HG03097 (cell line): ENCODE measurements around the gene RBBP8.

Experiments used
- ATAC-seq: cut with Tn5 transposase; IDR thresholded peaks from one replicate; pipeline ENCODE4 v1.9.1; 2021; ENCODE audit not compliant: unreplicated experiment, low FRiP score

The RBBP8 gene

GRCh38 chr18:23057096-23057495, 124.0 kb downstream of the RBBP8 start:
- no peak for ATAC-seq

GRCh38 chr18:23058746-23059415, 125.8 kb downstream of the RBBP8 start:
- ATAC-seq: no peak

GRCh38 chr18:23059541-23060465, 126.7 kb downstream of the RBBP8 start:
- ATAC-seq: no peak

GRCh38 chr18:23062011-23062410, 128.9 kb downstream of the RBBP8 start:
- no peak for ATAC-seq

GRCh38 chr18:23063502-23063901, 130.4 kb downstream of the RBBP8 start:
- ATAC-seq: no peak

GRCh38 chr18:23065234-23065806, 132.2 kb downstream of the RBBP8 start:
- no peak for ATAC-seq

GRCh38 chr18:23066060-23066459, 132.9 kb downstream of the RBBP8 start:
- no peak for ATAC-seq

GRCh38 chr18:23066504-23067039, 133.4 kb downstream of the RBBP8 start:
- no peak for ATAC-seq

GRCh38 chr18:23067236-23067635, 134.1 kb downstream of the RBBP8 start:
- ATAC-seq: no peak

GRCh38 chr18:23068011-23068410, 134.9 kb downstream of the RBBP8 start:
- no peak for ATAC-seq

- ATAC-seq: no peak
Measured at GRCh38 chr18:23068570-23069310, 135.6 kb downstream of the RBBP8 start.

GRCh38 chr18:23069481-23069880, 136.4 kb downstream of the RBBP8 start:
- ATAC-seq: no peak

GRCh38 chr18:23069898-23070297, 136.8 kb downstream of the RBBP8 start:
- ATAC-seq: no peak

GRCh38 chr18:23071285-23071684, 138.2 kb downstream of the RBBP8 start:
- peak; percentile 96 for ATAC-seq

GRCh38 chr18:23072079-23072478, 139.0 kb downstream of the RBBP8 start:
- ATAC-seq: no peak

GRCh38 chr18:23073996-23074606, 141.0 kb downstream of the RBBP8 start:
- ATAC-seq: no peak
